CD4-positive, CD25-positive, alpha-beta regulatory T cell (primary cell): ENCODE measurements around the gene PODXL. TPM values are rescaled to one million over a fixed set of nuclear protein-coding genes. Genes with fewer than 3 reads are reported as not detected.
"Not testable (repeated sequence)": the region's sequence is repeated elsewhere in the genome, so short reads cannot be mapped to it uniquely, and the experiment has no call there.

Experiments used
- ATAC-seq, 2 donors: fragments of 150-1000 bp; cut with Tn5 transposase; one replicate each; pipeline ENCODE4 v1.10.0; 2021; ENCODE audit warnings: low read depth in 2 of 2, moderate number of reproducible peaks in 2 of 2, moderate library complexity in 1 of 2
- DNase-seq, 3 donors: peaks; one replicate each; pipeline versions ENCODE4 v3.0.0 to v3.0.0-alpha.2; 2012 to 2022; ENCODE audit warnings: mixed read lengths in 1 of 3
- H3K27ac ChIP-seq: one replicate; pipeline ENCODE4 v1.7.0; 2013; ENCODE audit warnings: mild to moderate bottlenecking, low read length; ENCODE audit not compliant: insufficient read depth, poor library complexity, severe bottlenecking
- H3K27me3 ChIP-seq: one replicate; pipeline ENCODE4 v1.7.0; 2013; ENCODE audit warnings: low read length; ENCODE audit not compliant: control insufficient read depth, insufficient read depth
- H3K36me3 ChIP-seq: one replicate; pipeline ENCODE4 v1.7.0; 2013; ENCODE audit warnings: mild to moderate bottlenecking, low read length, moderate library complexity; ENCODE audit not compliant: control insufficient read depth, insufficient read depth
- H3K4me1 ChIP-seq: 2 replicates; pipeline ENCODE4 v1.7.0; 2013; ENCODE audit warnings: mild to moderate bottlenecking, low read length; ENCODE audit not compliant: insufficient read depth, control insufficient read depth, poor library complexity, severe bottlenecking
- H3K4me3 ChIP-seq: one replicate; pipeline ENCODE4 v1.7.0; 2013; ENCODE audit warnings: low read depth, mild to moderate bottlenecking, low read length, moderate library complexity
- H3K9me3 ChIP-seq, 2 experiments: 1 replicate in 1 of 2; 2 replicates in 1 of 2; pipeline ENCODE4 v1.7.0; 2013; ENCODE audit warnings: low read length in 2 of 2, mild to moderate bottlenecking in 1 of 2, moderate library complexity in 1 of 2; ENCODE audit not compliant: control insufficient read depth in 2 of 2
- H3K27ac Mint-ChIP-seq, 3 donors: one replicate each; pipeline ENCODE4 v1.8.0; 2020 to 2022; ENCODE audit warnings: mild to moderate bottlenecking in 3 of 3, mixed read lengths in 3 of 3, moderate library complexity in 2 of 3
- H3K27me3 Mint-ChIP-seq: one replicate; pipeline ENCODE4 v1.8.0; 2022; ENCODE audit warnings: mild to moderate bottlenecking, mixed read lengths
- H3K36me3 Mint-ChIP-seq: one replicate; pipeline ENCODE4 v1.8.0; 2020; ENCODE audit warnings: mixed read lengths
- H3K4me1 Mint-ChIP-seq, 4 donors: one replicate each; pipeline ENCODE4 v1.8.0; 2020 to 2022; ENCODE audit warnings: mixed read lengths in 4 of 4, mild to moderate bottlenecking in 1 of 4
- H3K4me3 Mint-ChIP-seq, 4 donors: one replicate each; pipeline ENCODE4 v1.8.0; 2020 to 2022; ENCODE audit warnings: mild to moderate bottlenecking in 4 of 4, mixed read lengths in 4 of 4, moderate library complexity in 3 of 4
- H3K9me3 Mint-ChIP-seq, 7 donors: one replicate each; pipeline ENCODE4 v1.8.0; 2020 to 2022; ENCODE audit warnings: mixed read lengths in 7 of 7, mild to moderate bottlenecking in 3 of 7, moderate library complexity in 2 of 7
- polyA plus RNA-seq, 4 donors: library from polyadenylated mRNA; unstranded; fragments of 300-500 nt; fragmentation: Illumina TruSeq; gene quantifications; one replicate each; pipeline ENCODE4 v1.2.3, GENCODE V29; 2021
- total RNA-seq: library from RNA; stranded (reverse); gene quantifications from one replicate; pipeline ENCODE4 v1.2.3, GENCODE V29; 2022

The PODXL gene
- total and polyA plus RNA-seq, 5 donors from 2014 or later, result 0.17 to 0.89 (median 0.34) TPM

GRCh38 chr7:131515471-131515870 lies 41.0 kb downstream of the PODXL start:
- H3K4me1 Mint-ChIP-seq, result peaks cover 0 to 12% (median 7%) of the 10 kb centered on the region in 4 donors

GRCh38 chr7:131513245-131514061 lies 43.0 kb downstream of the PODXL start:
- no peaks in the 10 kb centered on the region for H3K4me1 ChIP-seq
- ATAC-seq (peak; percentile 89 to 90), DNase-seq (peak; percentile 52 to 81 (median 64))
- Mint-ChIP-seq H3K36me3 (no peaks in the 10 kb centered on the region), H3K9me3 (no peaks in the 10 kb centered on the region), H3K4me1 (peaks cover 0 to 15% (median 7%) of the 10 kb centered on the region in 4 donors), H3K4me3 (peak overlapping the region in 1 of 4 donors; percentile 32), H3K27me3 (peaks cover 16% of the 10 kb centered on the region), H3K27ac (no peak overlapping the region)
- no peaks in the 10 kb centered on the region for H3K36me3 ChIP-seq
- H3K27me3 ChIP-seq, result peaks cover 4% of the 10 kb centered on the region
- H3K9me3 ChIP-seq, result no peaks in the 10 kb centered on the region
- H3K4me3 ChIP-seq, result no peak overlapping the region
- H3K27ac ChIP-seq, result no peak overlapping the region

More at GRCh38 chr7:131515471-131515870, 41.0 kb downstream of the PODXL start:
- ATAC-seq, H3K27ac ChIP-seq, H3K9me3 ChIP-seq, H3K9me3 Mint-ChIP-seq, H3K4me3 Mint-ChIP-seq, H3K4me3 ChIP-seq, H3K4me1 ChIP-seq, H3K27ac Mint-ChIP-seq, H3K36me3 Mint-ChIP-seq, H3K36me3 ChIP-seq, DNase-seq, H3K27me3 ChIP-seq: not testable (repeated sequence)
- H3K27me3 Mint-ChIP-seq, result peaks cover 11% of the 10 kb centered on the region

DNA sequence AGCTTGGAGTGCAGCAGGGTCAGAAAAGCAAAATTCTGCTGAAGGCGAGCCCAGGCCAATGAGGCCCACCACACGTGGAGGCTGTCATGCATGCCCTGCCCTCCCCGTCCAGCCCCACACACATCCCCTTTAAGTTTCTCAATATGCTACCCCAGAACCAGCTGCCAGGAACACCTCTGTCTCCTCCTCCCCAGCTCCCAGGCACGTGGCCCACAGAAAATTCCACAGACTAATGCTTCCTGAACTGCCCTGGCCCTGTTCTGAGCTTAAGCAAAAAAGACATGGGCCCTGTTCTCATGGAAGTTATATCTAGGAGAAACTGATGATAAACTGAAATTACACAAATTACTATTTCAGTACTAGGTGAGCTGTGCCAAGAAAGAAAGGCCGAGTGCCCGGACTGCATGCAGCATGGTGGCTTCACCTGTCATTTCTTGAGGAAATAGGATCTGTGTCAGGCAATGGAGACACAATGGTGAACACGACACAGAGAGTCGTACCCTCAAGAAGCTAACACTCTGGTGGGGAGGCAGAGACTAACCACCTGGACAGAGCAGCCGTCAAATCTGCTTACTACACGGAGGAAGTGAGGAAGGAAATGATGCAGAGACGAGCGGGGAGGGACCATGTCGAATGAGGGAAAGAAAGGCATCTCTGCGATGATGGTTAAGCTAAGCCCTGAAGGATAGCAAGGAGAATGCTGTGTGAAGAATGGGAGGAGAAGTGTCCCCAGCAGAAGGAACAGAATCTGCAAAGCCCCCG lies 44.5 kb downstream of the PODXL start:
- no peaks in the 10 kb centered on the region for H3K9me3 ChIP-seq
- H3K36me3 Mint-ChIP-seq, result no peaks in the 10 kb centered on the region
- H3K27ac Mint-ChIP-seq, result no peak overlapping the region
- H3K27ac ChIP-seq, result no peak overlapping the region
- peaks cover 4% of the 10 kb centered on the region for H3K27me3 ChIP-seq
- H3K4me1 ChIP-seq, result peaks cover 4% of the 10 kb centered on the region
- no peaks in the 10 kb centered on the region for H3K9me3 Mint-ChIP-seq
- no peaks in the 10 kb centered on the region for H3K36me3 ChIP-seq
- peak overlapping the region in 1 of 4 donors; percentile 25 for H3K4me3 Mint-ChIP-seq
- H3K27me3 Mint-ChIP-seq, result peaks cover 24% of the 10 kb centered on the region
- no peak for ATAC-seq
- DNase-seq, result peak in 1 of 3 donors; percentile 18
- H3K4me3 ChIP-seq, result no peak overlapping the region
- H3K4me1 Mint-ChIP-seq, result peaks cover 0 to 25% (median 13%) of the 10 kb centered on the region in 4 donors

DNA sequence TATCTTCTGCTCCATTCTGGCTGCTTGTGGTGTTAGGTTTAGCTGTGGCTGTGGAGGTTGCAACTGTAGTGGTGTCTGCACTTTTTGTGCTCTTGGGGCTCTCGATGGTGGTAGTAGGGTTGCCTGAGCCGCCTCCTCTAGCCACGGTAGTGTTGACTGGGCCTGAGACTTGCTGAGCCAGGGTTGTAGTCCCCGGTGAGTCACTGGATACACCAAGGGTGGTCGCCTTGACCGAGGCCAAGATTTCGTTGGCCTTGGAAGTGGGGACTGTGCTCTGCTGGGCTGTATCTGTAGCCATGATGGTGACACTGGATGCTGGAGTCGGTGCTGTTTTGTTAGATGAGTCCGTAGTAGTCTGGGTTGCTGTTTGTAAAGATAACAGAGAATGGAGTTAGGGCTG lies 45.4 kb downstream of the PODXL start:
- H3K27ac ChIP-seq, result no peak overlapping the region
- H3K4me3 ChIP-seq, result no peak overlapping the region
- ATAC-seq (no peak), DNase-seq (no peak)
- no peaks in the 10 kb centered on the region for H3K36me3 ChIP-seq
- Mint-ChIP-seq H3K9me3 (no peaks in the 10 kb centered on the region), H3K4me1 (peaks cover 0 to 25% (median 13%) of the 10 kb centered on the region in 4 donors), H3K27me3 (peaks cover 24% of the 10 kb centered on the region), H3K36me3 (no peaks in the 10 kb centered on the region), H3K4me3 (no peak overlapping the region), H3K27ac (no peak overlapping the region)
- peaks cover 4% of the 10 kb centered on the region for H3K27me3 ChIP-seq
- H3K4me1 ChIP-seq, result peaks cover 4% of the 10 kb centered on the region
- H3K9me3 ChIP-seq, result no peaks in the 10 kb centered on the region

DNA sequence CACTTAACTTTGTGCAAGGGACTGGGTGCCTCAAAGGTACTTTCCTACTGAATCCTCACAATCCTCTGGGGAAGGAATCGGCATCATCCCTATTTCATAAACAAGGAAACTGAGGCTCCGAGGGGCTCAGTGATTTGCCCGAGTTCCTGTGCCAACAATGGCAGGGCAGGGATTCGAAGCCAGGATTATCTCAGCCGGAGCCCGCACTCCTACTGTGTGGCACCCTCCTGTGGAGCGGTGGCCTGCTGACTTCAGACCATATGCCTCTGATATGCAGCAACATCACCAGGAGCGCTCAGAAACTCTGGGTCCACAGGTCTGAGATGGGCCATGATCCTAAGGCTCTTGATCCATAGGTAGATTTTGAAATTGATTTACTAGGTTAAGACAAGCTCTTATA lies 46.6 kb downstream of the PODXL start:
- Mint-ChIP-seq H3K27me3 (peaks cover 18% of the 10 kb centered on the region), H3K36me3 (no peaks in the 10 kb centered on the region), H3K27ac (no peak overlapping the region), H3K4me3 (no peak overlapping the region), H3K9me3 (no peaks in the 10 kb centered on the region), H3K4me1 (peaks cover 0 to 28% (median 14%) of the 10 kb centered on the region in 4 donors)
- no peak overlapping the region for H3K27ac ChIP-seq
- H3K4me3 ChIP-seq, result no peak overlapping the region
- DNase-seq (no peak), ATAC-seq (no peak)
- H3K4me1 ChIP-seq, result peaks cover 4% of the 10 kb centered on the region
- H3K27me3 ChIP-seq, result peaks cover 4% of the 10 kb centered on the region
- H3K9me3 ChIP-seq, result no peaks in the 10 kb centered on the region
- no peaks in the 10 kb centered on the region for H3K36me3 ChIP-seq

- Mint-ChIP-seq H3K4me1 (peaks cover 0 to 31% (median 14%) of the 10 kb centered on the region in 4 donors), H3K27me3 (peaks cover 18% of the 10 kb centered on the region)
Measured at GRCh38 chr7:131508754-131509486, 47.5 kb downstream of the PODXL start.

DNA sequence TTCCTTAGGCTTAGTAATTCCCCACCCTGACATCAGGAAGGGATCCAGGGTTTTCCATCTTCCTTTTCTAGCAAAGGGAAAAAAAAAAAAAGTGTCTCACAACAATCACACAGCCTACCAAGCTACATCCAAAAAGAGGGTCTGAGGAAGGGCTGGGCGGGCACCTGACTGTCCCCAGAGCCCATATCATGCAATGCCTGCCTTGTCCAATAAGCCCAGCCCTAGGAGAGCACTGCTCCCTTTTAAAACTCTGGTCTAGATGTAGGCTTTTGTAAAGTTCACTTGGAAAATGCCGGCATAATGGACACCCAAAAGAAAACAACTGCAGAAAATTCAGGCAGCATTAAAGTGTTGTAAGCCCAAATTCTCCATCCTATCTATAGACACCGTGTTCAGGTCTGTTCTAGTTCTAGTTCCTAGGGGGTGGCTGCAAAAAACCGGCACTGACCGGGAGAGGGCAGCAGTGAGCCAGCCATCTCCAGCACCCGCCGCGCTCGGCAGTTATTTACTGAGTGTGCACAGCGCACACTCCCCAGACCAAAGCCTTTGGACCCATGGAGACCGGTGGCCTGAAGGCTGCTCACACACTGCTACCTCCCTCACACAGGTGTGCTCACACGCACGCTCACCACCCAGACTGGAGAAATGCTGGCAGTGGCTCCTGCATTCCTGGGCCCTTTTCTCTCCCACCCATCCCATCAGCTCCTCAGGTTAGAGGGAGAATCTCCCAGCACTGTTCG lies 48.7 kb downstream of the PODXL start:
- Histone ChIP-seq H3K36me3 (no peaks in the 10 kb centered on the region), H3K27me3 (peaks cover 4% of the 10 kb centered on the region), H3K4me1 (peaks cover 4% of the 10 kb centered on the region), H3K27ac (no peak overlapping the region), H3K9me3 (no peaks in the 10 kb centered on the region), H3K4me3 (no peak overlapping the region)
- peak overlapping the region in 2 of 4 donors; percentile 19 to 80 for H3K4me3 Mint-ChIP-seq
- no peaks in the 10 kb centered on the region for H3K36me3 Mint-ChIP-seq
- peak; percentile 57 to 76 (median 75) for DNase-seq
- no peaks in the 10 kb centered on the region for H3K9me3 Mint-ChIP-seq
- H3K27ac Mint-ChIP-seq, result no peak overlapping the region
- peaks cover 0 to 27% (median 9%) of the 10 kb centered on the region in 4 donors for H3K4me1 Mint-ChIP-seq
- ATAC-seq, result peak; percentile 82 to 84
- peaks cover 12% of the 10 kb centered on the region for H3K27me3 Mint-ChIP-seq

More at GRCh38 chr7:131508754-131509486, 47.5 kb downstream of the PODXL start:
- H3K36me3 Mint-ChIP-seq, result no peaks in the 10 kb centered on the region
- no peak for ATAC-seq
- no peak overlapping the region for H3K4me3 Mint-ChIP-seq
- no peaks in the 10 kb centered on the region for H3K9me3 Mint-ChIP-seq
- H3K9me3 ChIP-seq, result no peaks in the 10 kb centered on the region
- no peak overlapping the region for H3K27ac ChIP-seq
- peak in 1 of 3 donors; percentile 28 for DNase-seq
- peaks cover 4% of the 10 kb centered on the region for H3K4me1 ChIP-seq
- H3K4me3 ChIP-seq, result no peak overlapping the region
- H3K27me3 ChIP-seq, result peaks cover 4% of the 10 kb centered on the region
- no peaks in the 10 kb centered on the region for H3K36me3 ChIP-seq
- H3K27ac Mint-ChIP-seq, result peak overlapping the region in 2 of 3 donors; percentile 49 to 62
